CD14-positive monocyte (primary cell): ENCODE measurements around the gene IFT27. TPM values are rescaled to one million over a fixed set of nuclear protein-coding genes. Genes with fewer than 3 reads are reported as not detected.

ENCODE experiments used
- DNase-seq, 3 donors: peaks; one replicate each; pipeline ENCODE4 v3.0.0-alpha.2; 2011 to 2022
- H2AFZ ChIP-seq: 2 replicates; pipeline ENCODE4 v1.6.0; 2012; ENCODE audit warnings: mild to moderate bottlenecking, low read depth, low read length, inconsistent platforms; ENCODE audit not compliant: insufficient read depth, poor library complexity, severe bottlenecking
- H3K27ac ChIP-seq, 2 donors: 1 replicate in 1 of 2; 2 replicates in 1 of 2; pipeline ENCODE4 v1.5.1; 2012 to 2013; ENCODE audit warnings: low read length in 2 of 2, control low read depth in 1 of 2, inconsistent platforms in 1 of 2, low read depth in 1 of 2, mild to moderate bottlenecking in 1 of 2
- H3K27me3 ChIP-seq, 2 donors: one replicate each; pipeline versions ENCODE4 v1.6.0 to v1.6.1; 2011 to 2013; ENCODE audit warnings: low read length in 2 of 2; ENCODE audit not compliant: control insufficient read depth in 2 of 2, insufficient read depth in 2 of 2
- H3K36me3 ChIP-seq, 2 donors: replicated peaks in 1 of 2; 1 replicate in 1 of 2; 2 replicates in 1 of 2; pipeline versions ENCODE4 v1.5.1 to v1.6.1; 2012 to 2013; ENCODE audit warnings: low read length in 2 of 2, control low read depth in 1 of 2, inconsistent platforms in 1 of 2, mild to moderate bottlenecking in 1 of 2; ENCODE audit not compliant: insufficient read depth in 2 of 2, control insufficient read depth in 1 of 2
- H3K4me1 ChIP-seq, 2 donors: 1 replicate in 1 of 2; 2 replicates in 1 of 2; pipeline versions ENCODE4 v1.5.1 to v1.6.1; 2012 to 2013; ENCODE audit warnings: low read length in 2 of 2, control low read depth in 1 of 2, inconsistent platforms in 1 of 2, mild to moderate bottlenecking in 1 of 2, moderate library complexity in 1 of 2; ENCODE audit not compliant: insufficient read depth in 2 of 2, control insufficient read depth in 1 of 2
- H3K4me2 ChIP-seq: replicated peaks from 2 replicates; pipeline ENCODE3; 2012; ENCODE audit warnings: low read length, moderate library complexity, mild to moderate bottlenecking; ENCODE audit not compliant: poor library complexity, severe bottlenecking; ENCODE audit errors: extremely low read depth
- H3K4me3 ChIP-seq, 3 experiments: fragments of 200-600 bp in 1 of 3; sonication (generic) in 1 of 3; replicated peaks in 1 of 3; 1 replicate in 2 of 3; 2 replicates in 1 of 3; pipeline ENCODE4 v1.5.1; 2011 to 2013; ENCODE audit warnings: low read length in 3 of 3, mild to moderate bottlenecking in 3 of 3, control low read depth in 2 of 3, low read depth in 2 of 3, inconsistent platforms in 1 of 3, moderate library complexity in 1 of 3
- H3K79me2 ChIP-seq: 2 replicates; pipeline ENCODE4 v1.6.0; 2012; ENCODE audit warnings: mild to moderate bottlenecking, control low read depth, inconsistent platforms, low read length, moderate library complexity; ENCODE audit not compliant: insufficient read depth
- H3K9ac ChIP-seq: 2 replicates; pipeline ENCODE4 v1.6.0; 2017; ENCODE audit warnings: low read length, mild to moderate bottlenecking; ENCODE audit not compliant: insufficient read depth, poor library complexity, severe bottlenecking
- H3K9me3 ChIP-seq, 2 donors: replicated peaks in 1 of 2; 1 replicate in 1 of 2; 2 replicates in 1 of 2; pipeline versions ENCODE4 v1.5.1 to v1.6.1; 2012 to 2013; ENCODE audit warnings: low read length in 2 of 2, control low read depth in 1 of 2; ENCODE audit not compliant: control insufficient read depth in 1 of 2, insufficient read depth in 1 of 2
- H4K20me1 ChIP-seq: 2 replicates; pipeline ENCODE4 v1.6.0; 2012; ENCODE audit warnings: mild to moderate bottlenecking, low read length, control low read depth, moderate library complexity; ENCODE audit not compliant: insufficient read depth
- H3K27ac Mint-ChIP-seq, 7 donors: one replicate each; pipeline ENCODE4 v1.8.0; 2020; ENCODE audit warnings: mild to moderate bottlenecking in 7 of 7, mixed read lengths in 7 of 7, moderate library complexity in 6 of 7, inconsistent platforms in 2 of 7
- H3K27me3 Mint-ChIP-seq, 3 donors: one replicate each; pipeline ENCODE4 v1.8.0; 2021 to 2022; ENCODE audit warnings: low read depth in 3 of 3, mild to moderate bottlenecking in 3 of 3, mixed read lengths in 3 of 3, moderate library complexity in 3 of 3, inconsistent platforms in 1 of 3
- H3K36me3 Mint-ChIP-seq, 2 donors: one replicate each; pipeline ENCODE4 v1.8.0; 2020; ENCODE audit warnings: mixed read lengths in 2 of 2, inconsistent platforms in 1 of 2, mild to moderate bottlenecking in 1 of 2
- H3K4me1 Mint-ChIP-seq: one replicate; pipeline ENCODE4 v1.8.0; 2020; ENCODE audit warnings: mild to moderate bottlenecking, mixed read lengths
- H3K4me3 Mint-ChIP-seq, 2 donors: one replicate each; pipeline ENCODE4 v1.8.0; 2020; ENCODE audit warnings: mild to moderate bottlenecking in 2 of 2, mixed read lengths in 2 of 2, moderate library complexity in 1 of 2
- H3K9me3 Mint-ChIP-seq, 7 donors: one replicate each; pipeline ENCODE4 v1.8.0; 2020 to 2022; ENCODE audit warnings: mixed read lengths in 7 of 7, mild to moderate bottlenecking in 6 of 7, moderate library complexity in 6 of 7, inconsistent platforms in 2 of 7
- CTCF ChIP-seq: fragments of 200-600 bp; IDR thresholded peaks from one replicate; pipeline ENCODE4 v1.8.0; 2022; ENCODE audit warnings: antibody characterized with exemption, mild to moderate bottlenecking
- WGBS: methylation state at CpG from one replicate; pipeline ENCODE4 v1.1.5; 2013; ENCODE audit warnings: missing lambda C conversion rate; ENCODE audit not compliant: insufficient coverage; 5-methylcytosine and 5-hydroxymethylcytosine counted together
- intact Hi-C, 2 donors: fragments of 100-400 bp; cut with micrococcal nuclease; formaldehyde crosslinking; loops; one replicate each; pipeline versions ENCODE4 v1.15.0 to v1.15.1; 2023
- polyA plus RNA-seq, 3 donors: library from polyadenylated mRNA; depleted of rRNA in 1 of 3; unstranded in 2 of 3; stranded (reverse) in 1 of 3; fragments of 300-500 nt in 2 of 3; fragments of >200 nt in 1 of 3; fragmentation: Illumina TruSeq in 2 of 3; gene quantifications; 1 replicate in 2 of 3; 2 replicates in 1 of 3; pipeline ENCODE4 v1.2.3, GENCODE V29; 2012 to 2021

The IFT27 gene
- polyA plus RNA-seq, 3 donors, result 12.5 to 16.9 (median 14.6) TPM

- Mint-ChIP-seq H3K4me1 (peaks cover 7% of the 10 kb centered on the region), H3K27me3 (peaks cover 73 to 82% (median 81%) of the 10 kb centered on the region in 3 donors), H3K9me3 (peaks cover 0 to 10% (median 2%) of the 10 kb centered on the region in 7 donors), H3K27ac (no peak overlapping the region), H3K36me3 (peaks cover 0 to 6% of the 10 kb centered on the region in 2 donors), H3K4me3 (peak overlapping the region in 1 of 2 donors; percentile 81)
- H3K27me3 ChIP-seq, result peaks cover 50 to 70% of the 10 kb centered on the region in 2 donors
- 78% methylated on average over 6 of the region's 10 CpGs for WGBS
- H3K9ac ChIP-seq, result no peak overlapping the region
- TF ChIP-seq CTCF, result no peak
- no peak for DNase-seq
- no peak overlapping the region for H3K4me3 ChIP-seq
- peaks cover 9 to 11% of the 10 kb centered on the region in 2 donors for H3K4me1 ChIP-seq
- H3K36me3 ChIP-seq, result no peaks in the 10 kb centered on the region
- intact Hi-C loops, result no loop called here
- H3K27ac ChIP-seq, result no peak overlapping the region
- H3K4me2 ChIP-seq, result no peak overlapping the region
- no peaks in the 10 kb centered on the region for H3K79me2 ChIP-seq
- H4K20me1 ChIP-seq, result no peaks in the 10 kb centered on the region
- no peak overlapping the region for H2AFZ ChIP-seq
- peaks cover 0 to 22% of the 10 kb centered on the region in 2 donors for H3K9me3 ChIP-seq
Measured at GRCh38 chr22:36814801-36815200, 38.9 kb upstream of the IFT27 start.

GRCh38 chr22:36811094-36811800, 35.3 kb upstream of the IFT27 start:
- H3K9me3 Mint-ChIP-seq, result peaks cover 0 to 2% (median 0%) of the 10 kb centered on the region in 7 donors
- WGBS, result no CpG with 5 or more reads among the region's 3 CpGs
- Histone ChIP-seq H3K4me1 (peaks cover 9 to 10% of the 10 kb centered on the region in 2 donors), H3K27me3 (peaks cover 19 to 36% of the 10 kb centered on the region in 2 donors), H3K9ac (no peak overlapping the region), H3K27ac (no peak overlapping the region), H3K4me2 (no peak overlapping the region), H3K4me3 (no peak overlapping the region), H3K9me3 (peaks cover 0 to 8% of the 10 kb centered on the region in 2 donors), H4K20me1 (no peaks in the 10 kb centered on the region), H3K36me3 (no peaks in the 10 kb centered on the region), H3K79me2 (no peaks in the 10 kb centered on the region), H2AFZ (no peak overlapping the region)
- H3K4me1 Mint-ChIP-seq, result peaks cover 8% of the 10 kb centered on the region
- H3K27me3 Mint-ChIP-seq, result peaks cover 45 to 54% (median 51%) of the 10 kb centered on the region in 3 donors
- H3K36me3 Mint-ChIP-seq, result no peaks in the 10 kb centered on the region
- intact Hi-C loops, result no loop called here
- no peak overlapping the region for H3K27ac Mint-ChIP-seq
- no peak for DNase-seq
- H3K4me3 Mint-ChIP-seq, result no peak overlapping the region
- no peak for TF ChIP-seq CTCF
